ENCODE results near the gene KAT8. TPM values are rescaled to one million over a fixed set of nuclear protein-coding genes. Genes with fewer than 3 reads are reported as not detected.
A peak's percentile ranks its signal among the peaks of the same experiment; 100 is the strongest.

Gene KAT8
- total and polyA plus RNA-seq, 2 of the 13 experiments (the other 11 are each of a cell fraction or from before 2014, with no cell fraction given) = 79.0 to 84.2 TPM

DNA sequence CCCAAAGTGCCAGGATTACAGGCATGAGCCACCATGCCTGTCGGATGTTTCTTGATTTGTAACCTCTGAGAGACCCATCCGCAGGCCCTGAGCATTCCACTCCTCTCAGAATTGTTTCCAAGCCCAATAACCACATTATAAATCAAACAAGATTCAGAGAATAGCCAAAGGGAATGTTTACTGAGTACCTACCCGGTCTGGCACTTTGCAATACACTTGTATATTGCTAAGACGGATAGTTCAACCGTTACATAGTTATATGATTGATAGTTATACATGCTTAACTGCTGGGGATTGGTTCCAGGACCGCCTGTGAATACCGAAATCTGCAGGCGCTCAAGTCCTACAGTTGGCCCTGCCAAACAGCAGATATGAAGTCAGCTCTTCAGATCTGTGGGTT, 3.0 kb upstream of the KAT8 start (continued):
- no peak for TF ChIP-seq AHDC1 (CRISPR knock-in tag; IDR thresholded peaks at IDR 0.05; ENCODE audit: borderline replicate concordance)
- no peak for TF ChIP-seq ZBTB42 (CRISPR knock-in tag; IDR thresholded peaks at IDR 0.05)
- TF ChIP-seq ZFP90 (CRISPR knock-in tag; IDR thresholded peaks at IDR 0.05; ENCODE audit: borderline replicate concordance) = no peak
- TF ChIP-seq, protein P1, sequence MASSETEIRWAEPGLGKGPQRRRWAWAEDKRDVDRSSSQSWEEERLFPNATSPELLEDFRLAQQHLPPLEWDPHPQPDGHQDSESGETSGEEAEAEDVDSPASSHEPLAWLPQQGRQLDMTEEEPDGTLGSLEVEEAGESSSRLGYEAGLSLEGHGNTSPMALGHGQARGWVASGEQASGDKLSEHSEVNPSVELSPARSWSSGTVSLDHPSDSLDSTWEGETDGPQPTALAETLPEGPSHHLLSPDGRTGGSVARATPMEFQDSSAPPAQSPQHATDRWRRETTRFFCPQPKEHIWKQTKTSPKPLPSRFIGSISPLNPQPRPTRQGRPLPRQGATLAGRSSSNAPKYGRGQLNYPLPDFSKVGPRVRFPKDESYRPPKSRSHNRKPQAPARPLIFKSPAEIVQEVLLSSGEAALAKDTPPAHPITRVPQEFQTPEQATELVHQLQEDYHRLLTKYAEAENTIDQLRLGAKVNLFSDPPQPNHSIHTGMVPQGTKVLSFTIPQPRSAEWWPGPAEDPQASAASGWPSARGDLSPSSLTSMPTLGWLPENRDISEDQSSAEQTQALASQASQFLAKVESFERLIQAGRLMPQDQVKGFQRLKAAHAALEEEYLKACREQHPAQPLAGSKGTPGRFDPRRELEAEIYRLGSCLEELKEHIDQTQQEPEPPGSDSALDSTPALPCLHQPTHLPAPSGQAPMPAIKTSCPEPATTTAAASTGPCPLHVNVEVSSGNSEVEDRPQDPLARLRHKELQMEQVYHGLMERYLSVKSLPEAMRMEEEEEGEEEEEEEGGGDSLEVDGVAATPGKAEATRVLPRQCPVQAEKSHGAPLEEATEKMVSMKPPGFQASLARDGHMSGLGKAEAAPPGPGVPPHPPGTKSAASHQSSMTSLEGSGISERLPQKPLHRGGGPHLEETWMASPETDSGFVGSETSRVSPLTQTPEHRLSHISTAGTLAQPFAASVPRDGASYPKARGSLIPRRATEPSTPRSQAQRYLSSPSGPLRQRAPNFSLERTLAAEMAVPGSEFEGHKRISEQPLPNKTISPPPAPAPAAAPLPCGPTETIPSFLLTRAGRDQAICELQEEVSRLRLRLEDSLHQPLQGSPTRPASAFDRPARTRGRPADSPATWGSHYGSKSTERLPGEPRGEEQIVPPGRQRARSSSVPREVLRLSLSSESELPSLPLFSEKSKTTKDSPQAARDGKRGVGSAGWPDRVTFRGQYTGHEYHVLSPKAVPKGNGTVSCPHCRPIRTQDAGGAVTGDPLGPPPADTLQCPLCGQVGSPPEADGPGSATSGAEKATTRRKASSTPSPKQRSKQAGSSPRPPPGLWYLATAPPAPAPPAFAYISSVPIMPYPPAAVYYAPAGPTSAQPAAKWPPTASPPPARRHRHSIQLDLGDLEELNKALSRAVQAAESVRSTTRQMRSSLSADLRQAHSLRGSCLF (CRISPR knock-in tag; IDR thresholded peaks at IDR 0.05; ENCODE audit: borderline replicate concordance) = no peak
- 0 out of 2 replicates have a peak, but pooled peaks have one; percentile 32 for TF ChIP-seq ZNF441 (CRISPR knock-in tag; IDR thresholded peaks at IDR 0.05; ENCODE audit: borderline replicate concordance)
- no peak for TF ChIP-seq NRL (CRISPR knock-in tag; IDR thresholded peaks at IDR 0.05; ENCODE audit: borderline replicate concordance)

All from HepG2 (cell line).